T-helper 1 cell treated with Interleukin-12 subunit alpha and Interleukin-12 subunit beta and Interleukin-4 antibody, amounts not matched to agents 30 ng/mL and 1 ng/mL, for 36 hours (primary cell): Measurements from ENCODE around the gene NT5C3A. TPM values are rescaled to one million over a fixed set of nuclear protein-coding genes. Genes with fewer than 3 reads are reported as not detected.

Experiments
- intact Hi-C: fragments of 100-400 bp; cut with micrococcal nuclease; formaldehyde crosslinking; loops from one replicate; pipeline ENCODE4 v1.15.1; 2024
- total RNA-seq: library from RNA; stranded (reverse); gene quantifications from 2 replicates; pipeline ENCODE4 v1.2.3, GENCODE V29; 2022

NT5C3A gene
- total RNA-seq, 1 donor from 2014 or later: 53.1 TPM

DNA sequence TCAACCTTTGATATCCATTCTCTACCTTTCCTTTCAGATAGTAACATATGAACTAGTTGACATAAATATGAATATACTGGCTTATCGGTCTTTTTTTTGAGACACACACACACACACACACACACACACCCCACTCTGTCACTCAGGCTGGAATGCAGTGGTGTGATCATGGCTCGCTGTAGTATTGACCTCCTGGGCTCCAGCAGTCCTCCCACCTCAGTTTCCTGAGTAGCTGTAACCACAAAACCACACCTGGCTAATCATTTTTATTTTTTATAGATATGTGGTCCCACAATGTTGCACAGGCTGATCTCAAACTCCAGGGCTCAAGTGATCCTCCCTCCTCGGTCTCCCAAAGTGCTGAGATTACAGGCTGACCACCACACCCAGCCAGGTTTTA, 14.2 kb upstream of the NT5C3A start:
- intact Hi-C loops: no loop called here

DNA sequence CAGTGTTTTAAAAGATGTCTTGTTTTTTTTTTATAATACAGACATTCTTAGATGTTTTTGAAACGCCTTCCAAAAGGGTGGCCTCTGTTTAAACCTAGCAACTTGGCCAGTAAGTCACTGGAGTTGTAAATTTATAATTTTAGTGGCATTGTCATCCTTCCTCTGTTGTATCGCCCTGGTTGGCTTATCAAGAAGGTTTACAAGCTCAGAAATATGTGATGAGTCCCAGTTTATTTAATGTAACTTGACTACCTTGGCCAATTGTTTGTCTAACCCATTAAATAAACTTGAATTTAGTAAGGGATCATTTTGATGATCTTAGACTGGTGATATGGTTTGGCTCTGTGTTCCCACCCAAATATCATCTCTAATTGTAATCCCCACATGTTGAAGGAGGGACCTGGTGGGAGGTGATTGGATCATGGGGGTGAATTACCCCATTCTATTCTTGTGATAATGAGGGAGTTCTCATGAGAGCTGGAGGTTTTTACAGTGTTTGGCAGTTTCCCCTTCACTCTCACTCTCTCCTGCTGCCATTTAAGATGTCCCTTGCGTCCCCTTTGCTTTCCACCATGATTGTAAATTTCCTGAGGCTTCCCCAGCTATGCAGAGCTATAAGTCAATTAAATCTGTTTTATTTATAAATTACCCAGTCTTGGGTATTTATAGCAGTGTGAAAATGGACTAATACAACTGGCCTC, 13.4 kb upstream of the NT5C3A start:
- intact Hi-C loops: no loop called here

DNA sequence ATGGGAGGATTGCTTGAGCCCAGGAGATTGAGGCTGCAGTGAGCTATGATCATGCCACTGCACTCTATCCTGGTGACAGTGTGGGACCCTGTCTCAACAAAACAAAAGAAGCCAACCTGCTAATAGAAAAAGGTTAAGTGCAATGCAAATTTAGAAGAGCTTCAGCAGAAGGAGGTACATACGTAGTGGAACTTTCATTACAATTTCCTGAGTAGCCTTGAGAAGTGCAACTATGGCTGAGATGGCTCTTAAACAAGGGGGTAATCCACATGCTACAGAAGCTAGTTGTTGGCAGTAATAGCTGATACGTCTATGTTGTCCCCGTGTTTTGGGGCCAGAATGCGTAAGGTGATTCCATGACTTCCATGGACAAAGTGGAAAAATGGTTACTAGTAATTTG, 10.7 kb upstream of the NT5C3A start:
- intact Hi-C loops: no loop called here

- intact Hi-C loops: no loop called here
Observed at GRCh38 chr7:33072471-33072870, 9.9 kb upstream of the NT5C3A start.

- intact Hi-C loops: no loop called here
Observed at GRCh38 chr7:33070831-33071230, 8.3 kb upstream of the NT5C3A start.

DNA sequence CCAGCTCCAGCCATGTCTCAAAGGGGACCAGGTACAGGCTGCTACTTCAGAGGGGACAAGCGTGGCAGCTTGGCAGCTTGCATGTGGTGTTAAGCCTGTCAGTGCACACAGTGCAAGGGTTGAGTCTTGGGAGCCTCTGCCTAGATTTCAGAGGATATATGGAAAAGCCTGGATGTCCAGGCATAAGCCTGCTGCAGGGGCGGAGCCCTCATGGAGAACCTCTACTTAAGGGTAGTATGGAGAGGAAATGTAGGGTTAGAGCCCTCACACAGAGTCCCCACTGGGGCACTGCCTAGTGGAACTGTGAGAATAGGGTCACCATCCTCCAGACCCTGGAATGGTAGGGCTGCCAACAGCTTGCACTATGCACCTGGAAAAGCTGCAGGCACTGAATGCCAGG, 7.7 kb upstream of the NT5C3A start:
- intact Hi-C loops: no loop called here

DNA sequence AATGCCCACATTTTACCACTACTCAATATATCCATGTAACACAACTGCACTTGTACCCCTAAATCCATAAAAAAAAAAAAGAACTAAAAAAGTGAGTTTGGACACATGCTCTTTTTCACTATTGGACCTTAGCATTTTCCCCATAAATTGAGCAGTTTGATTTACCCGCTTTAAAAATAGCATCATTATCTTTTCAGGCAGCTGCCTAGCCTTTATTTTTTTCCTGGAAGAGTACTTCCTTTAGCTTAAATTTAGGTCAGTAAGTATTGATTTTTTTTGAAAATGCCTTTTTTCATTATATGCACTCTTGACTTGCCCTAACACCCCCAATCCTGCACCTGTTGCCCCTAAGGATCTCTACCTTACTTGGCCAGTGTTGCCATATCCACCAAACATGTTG, 5.3 kb upstream of the NT5C3A start:
- intact Hi-C loops: no loop called here

DNA sequence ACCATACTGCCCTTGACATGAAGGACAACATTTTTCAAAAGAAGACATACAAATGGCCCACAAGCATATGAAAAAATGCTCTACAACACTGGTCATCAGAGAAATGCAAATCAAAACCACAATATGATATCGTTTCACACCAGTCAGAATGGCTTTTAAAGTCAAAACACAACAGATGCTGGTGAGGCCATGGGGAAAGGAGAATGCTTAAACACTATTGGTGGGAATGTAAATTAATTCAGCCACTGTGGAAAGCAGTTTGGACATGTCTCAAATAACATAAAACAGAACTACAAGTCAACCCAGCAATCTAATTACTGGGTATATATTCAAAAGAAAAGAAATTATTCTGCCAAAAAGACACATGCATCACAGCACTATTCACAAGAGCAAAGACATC, 4.2 kb upstream of the NT5C3A start:
- intact Hi-C loops: no loop called here

DNA sequence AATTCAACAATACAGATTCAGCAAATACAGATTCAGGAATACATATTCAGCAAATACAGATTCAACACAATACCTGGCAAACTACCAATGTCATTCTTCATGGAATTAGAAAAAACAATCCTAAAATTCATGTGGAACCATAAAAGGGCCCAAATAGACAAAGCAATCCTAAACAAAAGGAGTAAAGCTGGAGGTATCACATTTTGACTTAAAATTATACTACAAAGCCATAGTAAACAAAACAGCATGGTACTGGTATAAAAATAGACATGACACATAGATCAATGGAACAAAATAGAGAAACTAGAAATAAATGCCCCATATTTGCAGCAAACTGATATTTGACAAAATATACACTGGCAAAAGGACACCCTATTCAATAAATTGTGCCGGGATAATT, 3.4 kb upstream of the NT5C3A start:
- intact Hi-C loops: no loop called here

GRCh38 chr7:33062782-33063443, 337 bp upstream of the NT5C3A start:
- intact Hi-C loops: loop anchor here (1.0 kb wide), 11 partner anchors 9 to 573 kb away; partner anchors contain the start of genes AVL9, BBS9, LSM5 and RP9

- intact Hi-C loops: no loop called here
Observed at GRCh38 chr7:33061282-33061937, 1.2 kb downstream of the NT5C3A start.

GRCh38 chr7:33059635-33060034, 2.9 kb downstream of the NT5C3A start:
- intact Hi-C loops: no loop called here

DNA sequence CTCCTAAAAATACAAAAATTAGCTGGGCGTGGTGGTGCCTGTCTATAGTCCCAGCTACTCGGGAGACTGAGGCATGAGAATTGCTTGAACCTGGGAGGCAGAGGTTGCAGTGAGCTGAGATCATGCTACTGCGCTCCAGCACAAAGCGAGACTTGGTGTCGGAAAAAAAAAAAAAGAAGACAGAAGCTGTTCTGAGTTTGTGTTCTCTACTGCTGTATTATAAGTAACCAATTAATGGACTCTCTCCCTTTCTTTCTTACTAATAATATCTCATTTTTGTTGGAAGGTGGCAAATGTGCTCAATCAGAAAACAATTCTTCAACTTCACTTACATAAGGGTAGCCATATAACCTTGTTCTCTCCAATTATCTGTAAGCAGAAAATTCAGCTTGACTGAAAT, 7.4 kb downstream of the NT5C3A start:
- intact Hi-C loops: no loop called here

DNA sequence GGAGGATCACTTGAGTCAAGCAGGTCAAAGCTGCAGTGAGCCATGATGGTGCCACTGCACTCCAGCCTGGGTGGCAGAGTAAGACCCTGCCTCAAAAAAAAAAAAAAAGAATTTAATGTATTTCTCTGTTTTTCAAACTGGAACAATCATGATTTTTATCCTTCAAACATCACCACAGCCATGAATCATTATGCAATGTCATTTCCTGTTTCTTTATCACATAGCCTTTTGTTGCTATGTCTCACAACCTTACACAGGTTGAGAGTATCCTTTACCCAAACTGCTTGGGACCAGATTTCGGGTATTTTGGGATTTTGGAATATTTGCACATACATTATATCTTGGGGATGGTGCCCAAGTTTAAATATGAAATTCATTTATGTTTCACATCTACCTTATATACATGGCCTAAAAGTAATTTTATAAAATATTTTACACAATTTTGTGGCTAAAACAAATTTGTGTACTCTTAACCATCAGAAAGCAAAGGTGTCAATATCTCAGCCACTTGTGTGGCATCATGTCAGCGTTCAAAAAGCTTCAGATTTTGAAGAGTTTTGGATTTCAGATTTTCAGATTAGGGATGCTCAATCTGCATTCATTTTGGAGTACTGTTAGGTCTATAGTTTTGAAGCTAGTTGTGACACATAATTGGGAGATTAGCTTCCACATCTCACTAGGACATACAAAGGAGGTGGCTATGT, 8.2 kb downstream of the NT5C3A start:
- intact Hi-C loops: loop anchor here (1.0 kb wide), 2 partner anchors 9 to 15 kb away; no protein-coding TSS in a partner anchor

GRCh38 chr7:33053721-33054120, 8.9 kb downstream of the NT5C3A start:
- intact Hi-C loops: loop anchor here (1.0 kb wide), 2 partner anchors 10 to 14 kb away; no protein-coding TSS in a partner anchor

- intact Hi-C loops: loop anchor here (1.0 to 2.0 kb wide), 7 partner anchors 11 to 358 kb away; no protein-coding TSS in a partner anchor
Observed at GRCh38 chr7:33050535-33051318, 11.8 kb downstream of the NT5C3A start.

DNA sequence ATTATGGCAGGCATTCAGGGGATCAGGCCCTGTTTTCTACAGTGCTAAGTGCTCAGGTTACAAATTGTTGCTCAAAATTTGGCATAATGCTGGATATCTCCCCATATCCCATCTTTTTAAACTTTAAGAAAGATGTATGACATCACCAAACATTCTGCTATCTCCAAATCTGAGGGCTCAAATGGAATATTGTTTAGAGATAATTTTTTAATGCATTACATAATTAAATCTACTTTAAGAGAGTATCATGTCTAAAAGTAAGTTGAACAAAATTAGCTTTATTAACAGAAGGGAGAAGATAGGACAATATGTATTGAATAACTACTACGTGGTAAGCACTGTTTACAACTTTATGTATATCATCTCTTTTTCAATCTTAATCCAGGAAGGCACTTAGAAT, 13.9 kb downstream of the NT5C3A start:
- intact Hi-C loops: no loop called here

DNA sequence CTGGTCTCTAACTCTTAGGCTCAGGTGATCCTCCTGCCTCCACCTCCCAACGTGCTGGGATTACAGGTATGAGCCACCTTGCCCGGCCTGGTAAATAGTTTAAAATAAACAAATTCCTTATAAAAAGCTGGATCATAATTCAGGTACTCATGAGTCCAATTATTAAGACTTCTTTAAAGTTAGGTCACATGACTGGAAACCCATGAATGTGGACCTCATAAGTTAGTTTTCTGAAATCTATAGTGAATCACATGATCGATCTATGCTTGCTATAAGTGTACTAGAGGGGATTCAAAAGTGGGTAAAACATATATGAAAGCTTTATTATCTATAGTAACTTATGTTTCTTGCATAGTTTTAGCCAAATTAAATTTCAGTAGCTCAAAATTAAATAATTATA, 14.3 kb downstream of the NT5C3A start:
- intact Hi-C loops: no loop called here

- intact Hi-C loops: no loop called here
Observed at GRCh38 chr7:33044986-33045385, 17.6 kb downstream of the NT5C3A start.

DNA sequence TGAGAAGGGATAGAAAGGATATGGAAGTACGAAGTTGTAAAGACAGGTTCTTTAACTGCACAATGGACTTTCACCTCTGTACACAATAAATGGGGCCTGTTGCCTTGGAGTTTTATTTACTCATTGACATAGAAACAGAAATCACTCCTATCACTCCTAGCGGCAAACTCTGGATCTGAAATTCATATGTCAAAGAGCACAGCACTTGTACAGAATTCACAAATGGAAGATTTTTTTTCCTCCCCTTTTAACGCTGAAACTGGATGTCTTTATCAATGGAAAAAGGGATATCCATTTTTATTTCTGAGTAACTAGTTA, 18.2 kb downstream of the NT5C3A start:
- intact Hi-C loops: no loop called here
